Measurements from ENCODE around the gene RUNX2.
A peak's percentile ranks its signal among the peaks of the same experiment; 100 is the strongest.

Gene RUNX2

GRCh38 chr6:45428727-45429126 lies 100.6 kb downstream of the RUNX2 start:
- Mint-ChIP-seq H3K27ac (peak overlapping the region; percentile 56), H3K4me1 (ENCODE audit: low read depth) (peaks cover 79% of the 10 kb centered on the region), H3K9me3 (no peaks in the 10 kb centered on the region), H3K4me3 (no peak overlapping the region), H3K27me3 (peaks cover 9% of the 10 kb centered on the region), H3K36me3 (ENCODE audit: low read depth) (peaks cover 32% of the 10 kb centered on the region)

DNA sequence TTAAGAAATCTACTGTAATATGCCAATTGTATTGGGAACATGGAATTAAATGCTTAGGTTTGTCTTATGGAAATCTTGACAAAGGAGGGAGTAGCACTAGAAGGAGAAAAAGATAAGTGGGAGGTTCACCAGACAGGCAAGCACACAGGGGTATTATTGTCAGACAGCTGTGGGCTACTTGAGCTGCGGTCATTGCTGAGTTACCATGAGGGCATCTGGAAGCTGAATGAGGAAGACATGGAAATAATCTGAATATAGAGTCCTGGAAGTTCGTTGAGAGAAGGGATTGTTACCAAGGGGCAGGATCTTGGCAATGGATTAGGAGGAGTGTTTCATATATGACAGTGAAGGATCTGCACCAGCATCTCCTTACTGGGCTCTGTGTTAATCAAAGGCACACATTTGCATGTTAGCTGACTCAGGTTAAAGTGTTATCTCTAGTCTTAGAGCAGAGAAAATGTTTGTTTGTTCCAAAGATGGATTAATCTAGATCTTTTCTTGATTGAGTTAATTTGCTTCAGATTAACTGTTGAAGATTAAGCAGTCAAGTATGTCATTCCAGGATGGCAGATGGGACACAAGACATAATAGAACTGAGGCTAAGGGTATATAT lies 102.6 kb downstream of the RUNX2 start:
- Mint-ChIP-seq H3K4me1 (ENCODE audit: low read depth) (peaks cover 78% of the 10 kb centered on the region), H3K4me3 (no peak overlapping the region), H3K27ac (peak overlapping the region; percentile 75), H3K27me3 (peaks cover 6% of the 10 kb centered on the region), H3K9me3 (no peaks in the 10 kb centered on the region), H3K36me3 (ENCODE audit: low read depth) (peaks cover 28% of the 10 kb centered on the region)

DNA sequence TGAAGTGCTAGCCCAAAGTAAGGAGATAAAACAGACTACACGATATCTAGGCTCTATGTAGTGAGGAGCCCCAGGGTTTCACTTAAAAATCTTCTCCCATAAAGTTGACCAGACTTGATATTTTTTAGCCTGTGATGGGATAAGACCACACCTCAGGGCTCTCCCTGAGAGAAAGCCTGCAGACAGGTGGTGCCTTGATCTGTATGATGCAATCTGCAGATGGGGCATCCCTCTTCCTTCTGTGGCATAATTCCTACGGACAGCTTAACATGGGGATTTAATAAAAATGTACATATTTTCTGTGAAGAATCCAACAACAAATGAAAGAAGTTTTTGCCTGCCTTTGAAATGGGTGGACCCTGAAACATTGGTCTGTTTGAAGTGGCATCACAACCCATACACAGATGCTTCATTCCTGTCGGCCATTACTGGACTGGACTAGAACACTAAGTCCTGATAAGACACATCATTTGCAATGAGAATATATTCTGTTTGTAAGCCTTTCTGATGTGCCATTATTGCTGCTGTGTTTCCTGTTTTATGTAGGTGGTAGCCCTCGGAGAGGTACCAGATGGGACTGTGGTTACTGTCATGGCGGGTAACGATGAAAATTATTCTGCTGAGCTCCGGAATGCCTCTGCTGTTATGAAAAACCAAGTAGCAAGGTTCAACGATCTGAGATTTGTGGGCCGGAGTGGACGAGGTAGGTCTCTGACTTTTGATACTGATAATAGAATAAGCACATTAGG lies 103.4 kb downstream of the RUNX2 start:
- Mint-ChIP-seq H3K27me3 (peaks cover 6% of the 10 kb centered on the region), H3K27ac (peak overlapping the region; percentile 72), H3K4me1 (ENCODE audit: low read depth) (peaks cover 79% of the 10 kb centered on the region), H3K36me3 (ENCODE audit: low read depth) (peaks cover 28% of the 10 kb centered on the region), H3K4me3 (peak overlapping the region; percentile 70), H3K9me3 (no peaks in the 10 kb centered on the region)

- Mint-ChIP-seq H3K4me3 (peak overlapping the region; percentile 45), H3K27me3 (peaks cover 3% of the 10 kb centered on the region), H3K4me1 (ENCODE audit: low read depth) (peaks cover 87% of the 10 kb centered on the region), H3K27ac (no peak overlapping the region), H3K9me3 (no peaks in the 10 kb centered on the region), H3K36me3 (ENCODE audit: low read depth) (peaks cover 37% of the 10 kb centered on the region)
These were observed 104.8 kb downstream of the RUNX2 start for GRCh38 chr6:45432977-45433376.

GRCh38 chr6:45433533-45434380 lies 105.6 kb downstream of the RUNX2 start:
- H3K36me3 Mint-ChIP-seq (ENCODE audit: low read depth): peaks cover 42% of the 10 kb centered on the region
- no peaks in the 10 kb centered on the region for H3K9me3 Mint-ChIP-seq
- H3K27me3 Mint-ChIP-seq: peaks cover 3% of the 10 kb centered on the region
- H3K4me1 Mint-ChIP-seq (ENCODE audit: low read depth): peaks cover 87% of the 10 kb centered on the region
- H3K4me3 Mint-ChIP-seq: peak overlapping the region; percentile 7
- H3K27ac Mint-ChIP-seq: peak overlapping the region; percentile 63

GRCh38 chr6:45434381-45434700 lies 106.2 kb downstream of the RUNX2 start:
- H3K4me3 Mint-ChIP-seq: peak overlapping the region; percentile 7
- no peaks in the 10 kb centered on the region for H3K9me3 Mint-ChIP-seq
- H3K4me1 Mint-ChIP-seq (ENCODE audit: low read depth): peaks cover 87% of the 10 kb centered on the region
- peak overlapping the region; percentile 63 for H3K27ac Mint-ChIP-seq
- H3K27me3 Mint-ChIP-seq: peaks cover 3% of the 10 kb centered on the region
- H3K36me3 Mint-ChIP-seq (ENCODE audit: low read depth): peaks cover 40% of the 10 kb centered on the region

- Mint-ChIP-seq H3K27ac (peak overlapping the region; percentile 88), H3K9me3 (no peaks in the 10 kb centered on the region), H3K27me3 (no peaks in the 10 kb centered on the region), H3K4me1 (ENCODE audit: low read depth) (peaks cover 84% of the 10 kb centered on the region), H3K36me3 (ENCODE audit: low read depth) (peaks cover 44% of the 10 kb centered on the region), H3K4me3 (peak overlapping the region; percentile 72)
These were observed 108.7 kb downstream of the RUNX2 start for GRCh38 chr6:45436544-45437438.

- Mint-ChIP-seq H3K27me3 (no peaks in the 10 kb centered on the region), H3K9me3 (no peaks in the 10 kb centered on the region), H3K4me3 (peak overlapping the region; percentile 56), H3K27ac (peak overlapping the region; percentile 88), H3K36me3 (ENCODE audit: low read depth) (peaks cover 45% of the 10 kb centered on the region), H3K4me1 (ENCODE audit: low read depth) (peaks cover 85% of the 10 kb centered on the region)
These were observed 109.3 kb downstream of the RUNX2 start for GRCh38 chr6:45437439-45437815.

- no peak overlapping the region for H3K27ac Mint-ChIP-seq
- H3K36me3 Mint-ChIP-seq (ENCODE audit: low read depth): peaks cover 49% of the 10 kb centered on the region
- peaks cover 83% of the 10 kb centered on the region for H3K4me1 Mint-ChIP-seq (ENCODE audit: low read depth)
- H3K27me3 Mint-ChIP-seq: no peaks in the 10 kb centered on the region
- H3K9me3 Mint-ChIP-seq: no peaks in the 10 kb centered on the region
- H3K4me3 Mint-ChIP-seq: peak overlapping the region; percentile 56
These were observed 110.0 kb downstream of the RUNX2 start for GRCh38 chr6:45438151-45438550.

DNA sequence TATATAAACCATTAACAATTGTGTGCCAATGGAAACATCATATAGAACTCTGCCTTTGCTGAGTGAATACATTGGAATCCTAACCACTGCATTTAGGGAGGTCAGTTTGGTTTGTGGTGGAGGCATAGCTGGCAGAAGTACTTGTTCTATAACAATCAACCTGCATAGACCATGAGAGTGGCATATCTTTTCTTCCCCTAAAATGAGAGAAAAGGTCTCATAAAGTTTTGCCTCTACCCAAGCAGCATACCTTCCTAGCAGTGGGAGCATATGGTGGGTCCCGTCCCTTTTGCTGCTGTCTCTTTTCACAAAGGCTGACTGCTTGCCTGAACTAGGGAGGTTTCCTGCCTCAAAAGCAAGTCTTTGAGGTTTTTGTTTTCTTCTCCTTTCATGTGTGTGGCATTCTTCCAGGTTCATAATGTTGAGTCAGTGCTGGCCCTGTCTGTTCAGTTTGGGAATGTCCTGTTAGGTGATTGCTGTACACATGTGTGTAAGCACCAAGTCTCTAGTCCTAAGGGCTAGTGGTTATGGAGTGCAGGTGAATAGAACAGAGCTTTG lies 110.8 kb downstream of the RUNX2 start:
- Mint-ChIP-seq H3K27me3 (no peaks in the 10 kb centered on the region), H3K9me3 (no peaks in the 10 kb centered on the region), H3K27ac (no peak overlapping the region), H3K4me3 (no peak overlapping the region), H3K36me3 (ENCODE audit: low read depth) (peaks cover 55% of the 10 kb centered on the region), H3K4me1 (ENCODE audit: low read depth) (peaks cover 83% of the 10 kb centered on the region)

DNA sequence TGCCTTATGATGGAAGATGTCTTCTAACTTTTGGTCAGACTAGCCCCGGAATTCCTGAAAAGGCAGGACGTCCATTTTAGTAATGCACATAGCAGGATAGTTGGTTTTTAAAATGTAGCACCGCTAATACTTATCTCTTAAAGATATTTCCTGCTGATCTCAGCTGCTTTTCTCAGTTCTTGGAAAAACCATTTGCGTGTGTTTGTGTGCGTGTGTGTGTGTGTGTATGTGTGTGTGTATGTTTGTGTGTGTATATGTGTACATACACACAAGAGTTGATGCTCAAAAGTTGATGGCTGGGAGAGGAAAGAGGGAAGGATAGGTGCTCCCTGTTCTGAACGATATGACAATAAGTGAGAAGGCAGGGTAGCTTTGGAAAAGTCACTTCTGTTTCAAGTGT lies 111.3 kb downstream of the RUNX2 start:
- Mint-ChIP-seq H3K4me1 (ENCODE audit: low read depth) (peaks cover 83% of the 10 kb centered on the region), H3K27me3 (no peaks in the 10 kb centered on the region), H3K9me3 (no peaks in the 10 kb centered on the region), H3K36me3 (ENCODE audit: low read depth) (peaks cover 55% of the 10 kb centered on the region), H3K4me3 (no peak overlapping the region), H3K27ac (peak overlapping the region; percentile 14)

- peaks cover 55% of the 10 kb centered on the region for H3K36me3 Mint-ChIP-seq (ENCODE audit: low read depth)
- no peak overlapping the region for H3K4me3 Mint-ChIP-seq
- peaks cover 81% of the 10 kb centered on the region for H3K4me1 Mint-ChIP-seq (ENCODE audit: low read depth)
- H3K27me3 Mint-ChIP-seq: no peaks in the 10 kb centered on the region
- no peaks in the 10 kb centered on the region for H3K9me3 Mint-ChIP-seq
- H3K27ac Mint-ChIP-seq: no peak overlapping the region
These were observed 111.8 kb downstream of the RUNX2 start for GRCh38 chr6:45439861-45440388.

DNA sequence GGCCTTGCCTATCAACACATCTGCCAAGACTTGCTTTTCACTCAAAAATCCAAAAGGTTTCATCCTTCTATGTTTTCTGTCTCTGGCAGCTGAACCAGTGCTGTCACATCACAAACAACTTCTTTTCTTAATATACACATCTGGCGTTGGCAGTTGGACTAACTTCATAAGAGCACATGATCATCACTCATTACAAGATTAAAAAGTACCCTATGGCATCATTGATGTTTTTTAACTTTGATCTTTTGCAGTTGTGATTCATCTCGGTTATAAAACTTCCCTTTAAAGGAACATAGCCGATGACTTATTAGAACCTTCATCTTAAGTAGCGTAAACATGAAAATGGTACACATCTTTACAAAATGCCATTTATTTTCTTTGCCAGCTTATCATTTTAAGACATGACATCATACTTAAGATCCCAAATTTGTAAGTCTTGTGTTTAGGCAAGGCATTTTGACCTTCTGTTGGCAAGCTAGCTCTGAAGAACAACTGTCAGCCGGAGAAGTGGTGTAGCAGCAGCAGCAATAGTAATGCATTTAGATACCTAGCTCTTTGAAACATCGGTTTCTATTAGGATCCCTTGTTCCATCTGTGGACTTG lies 113.8 kb downstream of the RUNX2 start:
- Mint-ChIP-seq H3K4me1 (ENCODE audit: low read depth) (peaks cover 83% of the 10 kb centered on the region), H3K36me3 (ENCODE audit: low read depth) (peaks cover 67% of the 10 kb centered on the region), H3K9me3 (no peaks in the 10 kb centered on the region), H3K4me3 (no peak overlapping the region), H3K27me3 (no peaks in the 10 kb centered on the region), H3K27ac (no peak overlapping the region)

DNA sequence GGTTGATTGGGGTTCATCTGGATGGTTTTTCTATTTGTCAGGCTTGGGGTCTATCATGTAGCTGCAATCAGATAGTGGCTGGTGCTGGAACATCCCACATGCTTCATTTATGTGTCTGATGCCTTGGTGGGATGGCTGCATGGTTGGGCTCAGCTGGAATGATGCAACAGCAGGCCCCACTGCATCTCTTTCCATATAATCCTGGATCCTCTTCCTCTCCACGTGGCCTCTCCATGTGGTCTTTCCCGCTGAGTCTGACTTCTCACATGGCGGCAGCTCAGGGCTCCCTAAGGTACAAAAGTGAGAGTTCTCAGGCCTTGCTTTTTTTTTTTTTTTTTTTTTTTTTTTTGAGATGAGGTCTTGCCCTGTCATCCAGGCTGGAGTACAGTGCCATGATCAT lies 114.6 kb downstream of the RUNX2 start:
- Mint-ChIP-seq H3K36me3 (ENCODE audit: low read depth) (peaks cover 65% of the 10 kb centered on the region), H3K27me3 (no peaks in the 10 kb centered on the region), H3K9me3 (no peaks in the 10 kb centered on the region), H3K4me3 (no peak overlapping the region), H3K27ac (no peak overlapping the region), H3K4me1 (ENCODE audit: low read depth) (peaks cover 79% of the 10 kb centered on the region)
